ENCODE results near the gene DYNLL2. TPM values are rescaled to one million over a fixed set of nuclear protein-coding genes. Genes with fewer than 3 reads are reported as not detected.

The DYNLL2 gene
- polyA plus RNA-seq, 1 donor (not counting 4 experiments of a cell fraction or from before 2014, with no cell fraction given): 21.5 TPM

- Histone ChIP-seq H3K9me3 (ENCODE audit: control insufficient read depth, low read depth, low read length) (no peaks in the 10 kb centered on the region), H3K27ac (ENCODE audit: control insufficient read depth, insufficient read depth, low read length) (no peak overlapping the region), H3K4me1 (ENCODE audit: control insufficient read depth, extremely low read depth, insufficient read depth, low read length) (no peaks in the 10 kb centered on the region), H3K4me3 (ENCODE audit: control insufficient read depth in 2 of 3, extremely low read depth in 1 of 3, insufficient read depth in 2 of 3, low read depth in 1 of 3, low read length in 3 of 3) (no peak overlapping the region), H3K4me2 (ENCODE audit: control insufficient read depth, extremely low read depth, insufficient read depth, low read depth, low read length) (no peak overlapping the region), H3K36me3 (ENCODE audit: control insufficient read depth in 2 of 2, extremely low read depth in 1 of 2, insufficient read depth in 2 of 2, low read length in 2 of 2) (no peaks in the 10 kb centered on the region), H4K20me1 (ENCODE audit: control insufficient read depth, extremely low read depth, insufficient read depth, low read length) (no peaks in the 10 kb centered on the region), H3K9ac (ENCODE audit: control insufficient read depth, extremely low read depth, insufficient read depth, low read length) (no peak overlapping the region), H2AFZ (ENCODE audit: control insufficient read depth, low read length) (no peak overlapping the region), H3K9me1 (ENCODE audit: control insufficient read depth, extremely low read depth, insufficient read depth, low read length) (no peaks in the 10 kb centered on the region), H3K27me3 (ENCODE audit: control insufficient read depth, extremely low read depth, insufficient read depth, low read length) (peaks cover 2% of the 10 kb centered on the region), H3K79me2 (ENCODE audit: control insufficient read depth, insufficient read depth, low read length) (no peaks in the 10 kb centered on the region)
- no peak for TF ChIP-seq CTCF (optimal IDR thresholded peaks at IDR 0.05 in 1 of 3, IDR thresholded peaks at IDR 0.05 in 1 of 3, conservative IDR thresholded peaks at IDR 0.05 in 1 of 3; ENCODE audit: extremely low read depth in 1 of 3, insufficient read depth in 2 of 3, low read length in 3 of 3)
- dilution Hi-C loops (cut with MboI; ENCODE audit: extremely low pct_ligation_motif_present, low sequenced_read_pairs): no loop called here
- DNase-seq (ENCODE audit: low read depth, low spot score): no peak
- no peak for FAIRE-seq
These were observed 36.3 kb downstream of the DYNLL2 start for GRCh38 chr17:58119491-58119890.

GRCh38 chr17:58120195-58120822, 37.1 kb downstream of the DYNLL2 start:
- TF ChIP-seq CTCF (optimal IDR thresholded peaks at IDR 0.05 in 1 of 3, IDR thresholded peaks at IDR 0.05 in 1 of 3, conservative IDR thresholded peaks at IDR 0.05 in 1 of 3; ENCODE audit: extremely low read depth in 1 of 3, insufficient read depth in 2 of 3, low read length in 3 of 3) (no peak), EZH2 (IDR thresholded peaks at IDR 0.05; ENCODE audit: low read length) (no peak)
- FAIRE-seq: peak; percentile 36
- dilution Hi-C loops (cut with MboI; ENCODE audit: extremely low pct_ligation_motif_present, low sequenced_read_pairs): no loop called here

More at GRCh38 chr17:58120195-58120822, 37.1 kb downstream of the DYNLL2 start:
- H3K4me2 ChIP-seq (ENCODE audit: control insufficient read depth, extremely low read depth, insufficient read depth, low read depth, low read length): no peak overlapping the region
- H3K9me1 ChIP-seq (ENCODE audit: control insufficient read depth, extremely low read depth, insufficient read depth, low read length): no peaks in the 10 kb centered on the region
- no peak overlapping the region for H3K27ac ChIP-seq (ENCODE audit: control insufficient read depth, insufficient read depth, low read length)
- H3K9me3 ChIP-seq (ENCODE audit: control insufficient read depth, low read depth, low read length): no peaks in the 10 kb centered on the region
- no peaks in the 10 kb centered on the region for H3K4me1 ChIP-seq (ENCODE audit: control insufficient read depth, extremely low read depth, insufficient read depth, low read length)
- no peak overlapping the region for H3K4me3 ChIP-seq (ENCODE audit: control insufficient read depth in 2 of 3, extremely low read depth in 1 of 3, insufficient read depth in 2 of 3, low read depth in 1 of 3, low read length in 3 of 3)
- peak; percentile 44 for DNase-seq (ENCODE audit: low read depth, low spot score)
- no peak overlapping the region for H3K9ac ChIP-seq (ENCODE audit: control insufficient read depth, extremely low read depth, insufficient read depth, low read length)
- no peaks in the 10 kb centered on the region for H3K27me3 ChIP-seq (ENCODE audit: control insufficient read depth, extremely low read depth, insufficient read depth, low read length)
- no peaks in the 10 kb centered on the region for H3K79me2 ChIP-seq (ENCODE audit: control insufficient read depth, insufficient read depth, low read length)
- no peaks in the 10 kb centered on the region for H3K36me3 ChIP-seq (ENCODE audit: control insufficient read depth in 2 of 2, extremely low read depth in 1 of 2, insufficient read depth in 2 of 2, low read length in 2 of 2)
- H4K20me1 ChIP-seq (ENCODE audit: control insufficient read depth, extremely low read depth, insufficient read depth, low read length): no peaks in the 10 kb centered on the region
- H2AFZ ChIP-seq (ENCODE audit: control insufficient read depth, low read length): no peak overlapping the region

Measured in keratinocyte (primary cell).